GM19463 (cell line): ENCODE data around the gene KCMF1.

Experiments
- ATAC-seq: cut with Tn5 transposase; IDR thresholded peaks from one replicate; pipeline ENCODE4 v1.9.1; 2021; ENCODE audit warnings: mild to moderate bottlenecking, moderate library complexity; ENCODE audit not compliant: unreplicated experiment

Gene KCMF1

GRCh38 chr2:85076618-85077274, 105.8 kb downstream of the KCMF1 start:
- no peak for ATAC-seq

GRCh38 chr2:85077859-85078419, 107.0 kb downstream of the KCMF1 start:
- no peak for ATAC-seq

GRCh38 chr2:85078536-85078935, 107.6 kb downstream of the KCMF1 start:
- ATAC-seq: no peak

- no peak for ATAC-seq
These were observed 112.1 kb downstream of the KCMF1 start for GRCh38 chr2:85083092-85083491.

- ATAC-seq: no peak
These were observed 114.6 kb downstream of the KCMF1 start for GRCh38 chr2:85085563-85085962.

- ATAC-seq: no peak
These were observed 116.6 kb downstream of the KCMF1 start for GRCh38 chr2:85087541-85087940.

- ATAC-seq: no peak
These were observed 118.0 kb downstream of the KCMF1 start for GRCh38 chr2:85088921-85089320.

- no peak for ATAC-seq
These were observed 118.6 kb downstream of the KCMF1 start for GRCh38 chr2:85089585-85089984.

- ATAC-seq: no peak
These were observed 120.9 kb downstream of the KCMF1 start for GRCh38 chr2:85091838-85092237.

GRCh38 chr2:85095094-85095493, 124.1 kb downstream of the KCMF1 start:
- ATAC-seq: no peak

- no peak for ATAC-seq
These were observed 125.7 kb downstream of the KCMF1 start for GRCh38 chr2:85096616-85097015.

GRCh38 chr2:85104228-85104627, 133.3 kb downstream of the KCMF1 start:
- ATAC-seq: no peak

GRCh38 chr2:85106489-85107180, 135.7 kb downstream of the KCMF1 start:
- no peak for ATAC-seq
